HEK293T (cell line): ENCODE data around the gene MSMP.

ENCODE experiments used
- ARNT ChIP-seq: fragments of 450-650 bp; IDR thresholded peaks from 2 replicates; pipeline ENCODE4 v1.6.1; 2017; ENCODE audit warnings: mild to moderate bottlenecking
- BHLHE40 ChIP-seq: fragments of 450-650 bp; IDR thresholded peaks from 2 replicates; pipeline ENCODE4 v1.6.1; 2016; ENCODE audit warnings: mild to moderate bottlenecking, moderate library complexity, borderline replicate concordance
- ELF4 ChIP-seq: fragments of 450-650 bp; IDR thresholded peaks from 2 replicates; pipeline ENCODE4 v1.6.1; 2017; ENCODE audit warnings: antibody characterized with exemption
- FOXA1 ChIP-seq: fragments of 450-650 bp; IDR thresholded peaks from 2 replicates; pipeline ENCODE4 v1.6.1; 2016; ENCODE audit warnings: mild to moderate bottlenecking
- FOXK2 ChIP-seq: fragments of 450-650 bp; IDR thresholded peaks from 2 replicates; pipeline ENCODE4 v1.6.1; 2016; ENCODE audit warnings: mild to moderate bottlenecking
- HDGF ChIP-seq: fragments of 450-650 bp; IDR thresholded peaks from 2 replicates; pipeline ENCODE4 v1.6.1; 2017; ENCODE audit warnings: antibody characterized with exemption, borderline replicate concordance
- L3MBTL2 ChIP-seq: fragments of 450-650 bp; conservative IDR thresholded peaks from 2 replicates; pipeline ENCODE4 v1.6.1; 2016; ENCODE audit warnings: mild to moderate bottlenecking
- NFRKB ChIP-seq: fragments of 450-650 bp; IDR thresholded peaks from 2 replicates; pipeline ENCODE4 v1.6.1; 2016; ENCODE audit warnings: mild to moderate bottlenecking, moderate library complexity
- SP1 ChIP-seq: fragments of 450-650 bp; IDR thresholded peaks from 2 replicates; pipeline ENCODE4 v1.6.1; 2017
- TARDBP ChIP-seq: fragments of 450-650 bp; IDR thresholded peaks from 2 replicates; pipeline ENCODE4 v1.6.1; 2016
- ZNF384 ChIP-seq: fragments of 450-650 bp; IDR thresholded peaks from 2 replicates; pipeline ENCODE4 v1.6.1; 2016
- TF ChIP-seq, protein P1 (sequence below): fragments of 450-650 bp; IDR thresholded peaks from 2 replicates; pipeline ENCODE4 v1.6.1; 2016

GRCh38 chr9:35706951-35707350 lies 47.1 kb downstream of the MSMP start:
- TF ChIP-seq ARNT (no peak), SP1 (no peak), TARDBP (no peak), FOXK2 (no peak), BHLHE40 (no peak), FOXA1 (no peak), ZNF384 (no peak), NFRKB (no peak), HDGF (no peak), L3MBTL2 (no peak), ELF4 (no peak)
- TF ChIP-seq, protein P1, sequence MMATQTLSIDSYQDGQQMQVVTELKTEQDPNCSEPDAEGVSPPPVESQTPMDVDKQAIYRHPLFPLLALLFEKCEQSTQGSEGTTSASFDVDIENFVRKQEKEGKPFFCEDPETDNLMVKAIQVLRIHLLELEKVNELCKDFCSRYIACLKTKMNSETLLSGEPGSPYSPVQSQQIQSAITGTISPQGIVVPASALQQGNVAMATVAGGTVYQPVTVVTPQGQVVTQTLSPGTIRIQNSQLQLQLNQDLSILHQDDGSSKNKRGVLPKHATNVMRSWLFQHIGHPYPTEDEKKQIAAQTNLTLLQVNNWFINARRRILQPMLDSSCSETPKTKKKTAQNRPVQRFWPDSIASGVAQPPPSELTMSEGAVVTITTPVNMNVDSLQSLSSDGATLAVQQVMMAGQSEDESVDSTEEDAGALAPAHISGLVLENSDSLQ = no peak
